Measurements from ENCODE around the gene GPR4. TPM values are rescaled to one million over a fixed set of nuclear protein-coding genes. Genes with fewer than 3 reads are reported as not detected.

GPR4 gene
- total and polyA plus RNA-seq, 2 of the 8 experiments (the other 6 are each of a cell fraction or from before 2014, with no cell fraction given), result 0.19 to 0.39 TPM

DNA sequence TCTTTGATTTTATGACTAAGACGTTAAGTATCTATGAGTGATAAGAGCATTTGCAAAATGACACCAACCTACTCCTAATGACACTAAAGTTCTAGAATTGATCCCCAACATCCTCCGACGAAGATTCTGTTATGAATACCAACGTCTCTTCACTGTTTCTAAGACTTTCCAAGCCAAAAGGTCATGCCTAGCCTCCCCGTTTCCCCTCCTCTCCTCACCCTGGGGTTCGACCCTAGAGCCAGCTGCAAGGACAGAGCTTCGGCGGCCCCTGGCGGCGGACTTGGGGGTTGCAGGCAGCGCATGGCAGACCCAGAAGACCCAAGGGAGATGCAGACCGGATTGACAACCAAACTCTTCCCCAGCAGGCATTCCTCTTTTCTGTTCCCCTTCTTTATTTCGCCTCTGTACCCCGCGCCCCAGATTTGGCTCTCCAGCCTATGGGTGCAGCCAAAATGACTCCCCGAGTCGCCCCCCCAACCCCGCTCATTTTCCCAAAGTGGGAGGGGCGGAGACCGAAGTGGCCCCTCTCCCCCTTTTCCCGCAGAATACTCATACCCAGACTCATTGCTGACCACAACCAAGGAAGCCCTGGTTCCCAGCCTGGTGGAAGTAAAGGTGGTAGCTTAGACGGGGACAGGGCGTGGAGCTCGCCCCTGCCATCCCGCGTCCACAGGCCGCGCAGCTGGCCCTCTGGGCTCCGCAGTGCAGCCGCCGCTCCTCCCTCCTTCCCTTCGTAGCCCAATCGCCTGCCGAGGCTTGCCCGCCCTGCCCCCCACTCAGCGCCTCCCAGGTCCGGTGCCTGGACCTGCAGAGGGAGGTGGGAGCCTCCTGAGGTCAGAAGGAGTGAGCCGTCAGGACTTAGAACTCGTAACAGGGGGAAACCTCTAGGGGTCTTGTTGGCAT is 41.3 kb upstream of the GPR4 start (continued):
- TF ChIP-seq, protein P1, sequence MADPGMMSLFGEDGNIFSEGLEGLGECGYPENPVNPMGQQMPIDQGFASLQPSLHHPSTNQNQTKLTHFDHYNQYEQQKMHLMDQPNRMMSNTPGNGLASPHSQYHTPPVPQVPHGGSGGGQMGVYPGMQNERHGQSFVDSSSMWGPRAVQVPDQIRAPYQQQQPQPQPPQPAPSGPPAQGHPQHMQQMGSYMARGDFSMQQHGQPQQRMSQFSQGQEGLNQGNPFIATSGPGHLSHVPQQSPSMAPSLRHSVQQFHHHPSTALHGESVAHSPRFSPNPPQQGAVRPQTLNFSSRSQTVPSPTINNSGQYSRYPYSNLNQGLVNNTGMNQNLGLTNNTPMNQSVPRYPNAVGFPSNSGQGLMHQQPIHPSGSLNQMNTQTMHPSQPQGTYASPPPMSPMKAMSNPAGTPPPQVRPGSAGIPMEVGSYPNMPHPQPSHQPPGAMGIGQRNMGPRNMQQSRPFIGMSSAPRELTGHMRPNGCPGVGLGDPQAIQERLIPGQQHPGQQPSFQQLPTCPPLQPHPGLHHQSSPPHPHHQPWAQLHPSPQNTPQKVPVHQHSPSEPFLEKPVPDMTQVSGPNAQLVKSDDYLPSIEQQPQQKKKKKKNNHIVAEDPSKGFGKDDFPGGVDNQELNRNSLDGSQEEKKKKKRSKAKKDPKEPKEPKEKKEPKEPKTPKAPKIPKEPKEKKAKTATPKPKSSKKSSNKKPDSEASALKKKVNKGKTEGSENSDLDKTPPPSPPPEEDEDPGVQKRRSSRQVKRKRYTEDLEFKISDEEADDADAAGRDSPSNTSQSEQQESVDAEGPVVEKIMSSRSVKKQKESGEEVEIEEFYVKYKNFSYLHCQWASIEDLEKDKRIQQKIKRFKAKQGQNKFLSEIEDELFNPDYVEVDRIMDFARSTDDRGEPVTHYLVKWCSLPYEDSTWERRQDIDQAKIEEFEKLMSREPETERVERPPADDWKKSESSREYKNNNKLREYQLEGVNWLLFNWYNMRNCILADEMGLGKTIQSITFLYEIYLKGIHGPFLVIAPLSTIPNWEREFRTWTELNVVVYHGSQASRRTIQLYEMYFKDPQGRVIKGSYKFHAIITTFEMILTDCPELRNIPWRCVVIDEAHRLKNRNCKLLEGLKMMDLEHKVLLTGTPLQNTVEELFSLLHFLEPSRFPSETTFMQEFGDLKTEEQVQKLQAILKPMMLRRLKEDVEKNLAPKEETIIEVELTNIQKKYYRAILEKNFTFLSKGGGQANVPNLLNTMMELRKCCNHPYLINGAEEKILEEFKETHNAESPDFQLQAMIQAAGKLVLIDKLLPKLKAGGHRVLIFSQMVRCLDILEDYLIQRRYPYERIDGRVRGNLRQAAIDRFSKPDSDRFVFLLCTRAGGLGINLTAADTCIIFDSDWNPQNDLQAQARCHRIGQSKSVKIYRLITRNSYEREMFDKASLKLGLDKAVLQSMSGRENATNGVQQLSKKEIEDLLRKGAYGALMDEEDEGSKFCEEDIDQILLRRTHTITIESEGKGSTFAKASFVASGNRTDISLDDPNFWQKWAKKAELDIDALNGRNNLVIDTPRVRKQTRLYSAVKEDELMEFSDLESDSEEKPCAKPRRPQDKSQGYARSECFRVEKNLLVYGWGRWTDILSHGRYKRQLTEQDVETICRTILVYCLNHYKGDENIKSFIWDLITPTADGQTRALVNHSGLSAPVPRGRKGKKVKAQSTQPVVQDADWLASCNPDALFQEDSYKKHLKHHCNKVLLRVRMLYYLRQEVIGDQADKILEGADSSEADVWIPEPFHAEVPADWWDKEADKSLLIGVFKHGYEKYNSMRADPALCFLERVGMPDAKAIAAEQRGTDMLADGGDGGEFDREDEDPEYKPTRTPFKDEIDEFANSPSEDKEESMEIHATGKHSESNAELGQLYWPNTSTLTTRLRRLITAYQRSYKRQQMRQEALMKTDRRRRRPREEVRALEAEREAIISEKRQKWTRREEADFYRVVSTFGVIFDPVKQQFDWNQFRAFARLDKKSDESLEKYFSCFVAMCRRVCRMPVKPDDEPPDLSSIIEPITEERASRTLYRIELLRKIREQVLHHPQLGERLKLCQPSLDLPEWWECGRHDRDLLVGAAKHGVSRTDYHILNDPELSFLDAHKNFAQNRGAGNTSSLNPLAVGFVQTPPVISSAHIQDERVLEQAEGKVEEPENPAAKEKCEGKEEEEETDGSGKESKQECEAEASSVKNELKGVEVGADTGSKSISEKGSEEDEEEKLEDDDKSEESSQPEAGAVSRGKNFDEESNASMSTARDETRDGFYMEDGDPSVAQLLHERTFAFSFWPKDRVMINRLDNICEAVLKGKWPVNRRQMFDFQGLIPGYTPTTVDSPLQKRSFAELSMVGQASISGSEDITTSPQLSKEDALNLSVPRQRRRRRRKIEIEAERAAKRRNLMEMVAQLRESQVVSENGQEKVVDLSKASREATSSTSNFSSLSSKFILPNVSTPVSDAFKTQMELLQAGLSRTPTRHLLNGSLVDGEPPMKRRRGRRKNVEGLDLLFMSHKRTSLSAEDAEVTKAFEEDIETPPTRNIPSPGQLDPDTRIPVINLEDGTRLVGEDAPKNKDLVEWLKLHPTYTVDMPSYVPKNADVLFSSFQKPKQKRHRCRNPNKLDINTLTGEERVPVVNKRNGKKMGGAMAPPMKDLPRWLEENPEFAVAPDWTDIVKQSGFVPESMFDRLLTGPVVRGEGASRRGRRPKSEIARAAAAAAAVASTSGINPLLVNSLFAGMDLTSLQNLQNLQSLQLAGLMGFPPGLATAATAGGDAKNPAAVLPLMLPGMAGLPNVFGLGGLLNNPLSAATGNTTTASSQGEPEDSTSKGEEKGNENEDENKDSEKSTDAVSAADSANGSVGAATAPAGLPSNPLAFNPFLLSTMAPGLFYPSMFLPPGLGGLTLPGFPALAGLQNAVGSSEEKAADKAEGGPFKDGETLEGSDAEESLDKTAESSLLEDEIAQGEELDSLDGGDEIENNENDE (IDR thresholded peaks at IDR 0.05; ENCODE audit: insufficient replicate concordance, low read length), result no peak
- peak; percentile 75 for TF ChIP-seq ASH2L (IDR thresholded peaks at IDR 0.05; ENCODE audit: low read length)
- TF ChIP-seq, protein P2, sequence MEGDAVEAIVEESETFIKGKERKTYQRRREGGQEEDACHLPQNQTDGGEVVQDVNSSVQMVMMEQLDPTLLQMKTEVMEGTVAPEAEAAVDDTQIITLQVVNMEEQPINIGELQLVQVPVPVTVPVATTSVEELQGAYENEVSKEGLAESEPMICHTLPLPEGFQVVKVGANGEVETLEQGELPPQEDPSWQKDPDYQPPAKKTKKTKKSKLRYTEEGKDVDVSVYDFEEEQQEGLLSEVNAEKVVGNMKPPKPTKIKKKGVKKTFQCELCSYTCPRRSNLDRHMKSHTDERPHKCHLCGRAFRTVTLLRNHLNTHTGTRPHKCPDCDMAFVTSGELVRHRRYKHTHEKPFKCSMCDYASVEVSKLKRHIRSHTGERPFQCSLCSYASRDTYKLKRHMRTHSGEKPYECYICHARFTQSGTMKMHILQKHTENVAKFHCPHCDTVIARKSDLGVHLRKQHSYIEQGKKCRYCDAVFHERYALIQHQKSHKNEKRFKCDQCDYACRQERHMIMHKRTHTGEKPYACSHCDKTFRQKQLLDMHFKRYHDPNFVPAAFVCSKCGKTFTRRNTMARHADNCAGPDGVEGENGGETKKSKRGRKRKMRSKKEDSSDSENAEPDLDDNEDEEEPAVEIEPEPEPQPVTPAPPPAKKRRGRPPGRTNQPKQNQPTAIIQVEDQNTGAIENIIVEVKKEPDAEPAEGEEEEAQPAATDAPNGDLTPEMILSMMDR (IDR thresholded peaks at IDR 0.05; ENCODE audit: control extremely low read depth in 1 of 3, insufficient read depth in 1 of 3, low read depth in 1 of 3, low read length in 3 of 3), result peak; percentile 97 to 99 (median 98)
- TF ChIP-seq, protein P3, sequence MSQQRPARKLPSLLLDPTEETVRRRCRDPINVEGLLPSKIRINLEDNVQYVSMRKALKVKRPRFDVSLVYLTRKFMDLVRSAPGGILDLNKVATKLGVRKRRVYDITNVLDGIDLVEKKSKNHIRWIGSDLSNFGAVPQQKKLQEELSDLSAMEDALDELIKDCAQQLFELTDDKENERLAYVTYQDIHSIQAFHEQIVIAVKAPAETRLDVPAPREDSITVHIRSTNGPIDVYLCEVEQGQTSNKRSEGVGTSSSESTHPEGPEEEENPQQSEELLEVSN (IDR thresholded peaks at IDR 0.05), result peak; percentile 32; the same call in 1 of the 2 replicates
- no peak for TF ChIP-seq CEBPB (IDR thresholded peaks at IDR 0.05; ENCODE audit: low read depth, low read length)
